ENCODE measurements around the gene GRID1.

The GRID1 gene

DNA sequence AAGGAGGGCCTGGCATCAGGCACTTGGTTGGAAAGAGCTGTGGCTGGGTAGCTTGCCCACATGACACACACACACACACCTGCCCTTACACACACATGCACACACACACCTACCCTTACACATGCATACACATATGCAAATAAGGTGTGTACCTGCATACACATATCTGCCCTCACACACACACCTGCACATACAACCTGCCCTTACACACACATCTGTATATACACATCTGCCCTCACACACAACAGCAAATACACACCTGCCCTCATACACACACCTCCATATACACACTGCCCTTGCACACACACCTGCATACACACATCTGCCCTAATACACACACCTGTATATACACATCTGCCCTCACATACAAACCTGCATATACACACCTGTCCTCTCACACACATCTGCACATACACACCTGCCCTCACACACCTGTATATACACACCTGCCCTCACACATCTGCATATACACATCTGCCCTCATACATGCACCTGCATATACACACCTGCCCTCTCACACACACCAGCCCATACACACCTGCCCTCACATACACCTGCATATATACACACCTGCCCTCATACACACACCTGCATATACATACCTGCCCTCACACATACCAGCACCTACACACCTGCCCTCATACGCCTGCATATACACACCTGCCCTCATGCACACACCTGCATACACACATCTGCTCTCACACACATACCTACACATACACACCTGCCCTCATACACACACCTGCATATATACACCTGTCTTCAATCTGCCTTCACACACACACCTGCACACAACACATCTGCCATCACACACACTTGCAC is 82.9 kb downstream of the GRID1 start:
- no peak overlapping the region for H3K4me3 ChIP-seq (ENCODE audit: low read depth, low read length)
- POLR2A ChIA-PET = no interaction called here
- no peaks in the 10 kb centered on the region for H3K4me1 ChIP-seq (ENCODE audit: control insufficient read depth, insufficient read depth, low read length)
- TF ChIP-seq ZEB2 (tag by site-specific recombination; IDR thresholded peaks at IDR 0.05) = peak; percentile 99
- no peak for TF ChIP-seq ZNF747 (tag by site-specific recombination; IDR thresholded peaks at IDR 0.05)
- TF ChIP-seq ZNF18 (tag by site-specific recombination; IDR thresholded peaks at IDR 0.05) = 0 out of 2 replicates have a peak, but pooled peaks have one; percentile 22
- TF ChIP-seq, protein P1, sequence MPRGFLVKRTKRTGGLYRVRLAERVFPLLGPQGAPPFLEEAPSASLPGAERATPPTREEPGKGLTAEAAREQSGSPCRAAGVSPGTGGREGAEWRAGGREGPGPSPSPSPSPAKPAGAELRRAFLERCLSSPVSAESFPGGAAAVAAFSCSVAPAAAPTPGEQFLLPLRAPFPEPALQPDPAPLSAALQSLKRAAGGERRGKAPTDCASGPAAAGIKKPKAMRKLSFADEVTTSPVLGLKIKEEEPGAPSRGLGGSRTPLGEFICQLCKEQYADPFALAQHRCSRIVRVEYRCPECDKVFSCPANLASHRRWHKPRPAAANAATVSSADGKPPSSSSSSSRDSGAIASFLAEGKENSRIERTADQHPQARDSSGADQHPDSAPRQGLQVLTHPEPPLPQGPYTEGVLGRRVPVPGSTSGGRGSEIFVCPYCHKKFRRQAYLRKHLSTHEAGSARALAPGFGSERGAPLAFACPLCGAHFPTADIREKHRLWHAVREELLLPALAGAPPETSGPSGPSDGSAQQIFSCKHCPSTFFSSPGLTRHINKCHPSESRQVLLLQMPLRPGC (tag by site-specific recombination; IDR thresholded peaks at IDR 0.05) = 0 out of 2 replicates have a peak, but pooled peaks have one; percentile 9
- no peak for TF ChIP-seq KLF7 (tag by site-specific recombination; IDR thresholded peaks at IDR 0.05; ENCODE audit: borderline replicate concordance)
- 0 out of 2 replicates have a peak, but pooled peaks have one; percentile 5 for TF ChIP-seq ZNF621 (tag by site-specific recombination; IDR thresholded peaks at IDR 0.05)
- TF ChIP-seq ZSCAN23 (tag by site-specific recombination; IDR thresholded peaks at IDR 0.05) = no peak
- no peak for TF ChIP-seq MYNN (tag by site-specific recombination; IDR thresholded peaks at IDR 0.05; ENCODE audit: borderline replicate concordance)
- TF ChIP-seq ZNF785 (tag by site-specific recombination; IDR thresholded peaks at IDR 0.05) = 0 out of 2 replicates have a peak, but pooled peaks have one; percentile 51
- no peak overlapping the region for H3K27ac ChIP-seq (ENCODE audit: extremely low read depth, low read depth, low read length)
- no peaks in the 10 kb centered on the region for H3K36me3 ChIP-seq (ENCODE audit: control insufficient read depth in 2 of 2, insufficient read depth in 1 of 2, low read length in 2 of 2)
- CTCF ChIA-PET = interaction anchor here (0.6 kb wide), 1 partner anchor 396 kb away, joined by 3 read pairs; no protein-coding TSS in a partner anchor
- no peaks in the 10 kb centered on the region; the same call in 1 of the 2 replicates for H3K9me3 ChIP-seq (ENCODE audit: control insufficient read depth, insufficient read depth, low read depth, low read length)

GRCh38 chr10:86282664-86283465 is 83.7 kb downstream of the GRID1 start:
- Histone ChIP-seq H3K9me3 (ENCODE audit: control insufficient read depth, insufficient read depth, low read depth, low read length) (no peaks in the 10 kb centered on the region; the same call in 1 of the 2 replicates), H3K4me1 (ENCODE audit: control insufficient read depth, insufficient read depth, low read length) (no peaks in the 10 kb centered on the region), H3K4me3 (ENCODE audit: low read depth, low read length) (no peak overlapping the region), H3K36me3 (ENCODE audit: control insufficient read depth in 2 of 2, insufficient read depth in 1 of 2, low read length in 2 of 2) (no peaks in the 10 kb centered on the region), H3K27ac (ENCODE audit: extremely low read depth, low read depth, low read length) (no peak overlapping the region)
- POLR2A ChIA-PET = no interaction called here
- no peak for TF ChIP-seq ZNF76 (tag by site-specific recombination; IDR thresholded peaks at IDR 0.05; ENCODE audit: borderline replicate concordance, low read depth)
- CTCF ChIA-PET = interaction anchor here (0.6 kb wide), 1 partner anchor 1578 kb away, joined by 3 read pairs; no protein-coding TSS in a partner anchor

GRCh38 chr10:86281396-86281795 is 85.2 kb downstream of the GRID1 start:
- ChIA-PET CTCF (no interaction called here), POLR2A (no interaction called here)
- H3K27ac ChIP-seq (ENCODE audit: extremely low read depth, low read depth, low read length) = no peak overlapping the region
- no peaks in the 10 kb centered on the region for H3K4me1 ChIP-seq (ENCODE audit: control insufficient read depth, insufficient read depth, low read length)
- no peaks in the 10 kb centered on the region for H3K36me3 ChIP-seq (ENCODE audit: control insufficient read depth in 2 of 2, insufficient read depth in 1 of 2, low read length in 2 of 2)
- H3K9me3 ChIP-seq (ENCODE audit: control insufficient read depth, insufficient read depth, low read depth, low read length) = no peaks in the 10 kb centered on the region; the same call in 1 of the 2 replicates
- no peak overlapping the region for H3K4me3 ChIP-seq (ENCODE audit: low read depth, low read length)
- no peak for TF ChIP-seq BCL6B (tag by site-specific recombination; IDR thresholded peaks at IDR 0.05)
- TF ChIP-seq KLF10 (tag by site-specific recombination; IDR thresholded peaks at IDR 0.05) = no peak
- TF ChIP-seq ZNF366 (tag by site-specific recombination; conservative IDR thresholded peaks at IDR 0.05) = no peak
- TF ChIP-seq ZNF830 (tag by site-specific recombination; IDR thresholded peaks at IDR 0.05; ENCODE audit: low read depth) = no peak
- TF ChIP-seq PBX3 (CRISPR knock-in tag; IDR thresholded peaks at IDR 0.05) = no peak
- no peak for TF ChIP-seq PRDM1 (tag by site-specific recombination; IDR thresholded peaks at IDR 0.05)
- no peak for TF ChIP-seq ZNF560 (tag by site-specific recombination; IDR thresholded peaks at IDR 0.05; ENCODE audit: borderline replicate concordance)
- no peak for TF ChIP-seq ZNF23 (tag by site-specific recombination; IDR thresholded peaks at IDR 0.05; ENCODE audit: borderline replicate concordance)
- TF ChIP-seq TRIM28 (IDR thresholded peaks at IDR 0.05; ENCODE audit: borderline replicate concordance, low read length) = no peak
- TF ChIP-seq, protein P2, sequence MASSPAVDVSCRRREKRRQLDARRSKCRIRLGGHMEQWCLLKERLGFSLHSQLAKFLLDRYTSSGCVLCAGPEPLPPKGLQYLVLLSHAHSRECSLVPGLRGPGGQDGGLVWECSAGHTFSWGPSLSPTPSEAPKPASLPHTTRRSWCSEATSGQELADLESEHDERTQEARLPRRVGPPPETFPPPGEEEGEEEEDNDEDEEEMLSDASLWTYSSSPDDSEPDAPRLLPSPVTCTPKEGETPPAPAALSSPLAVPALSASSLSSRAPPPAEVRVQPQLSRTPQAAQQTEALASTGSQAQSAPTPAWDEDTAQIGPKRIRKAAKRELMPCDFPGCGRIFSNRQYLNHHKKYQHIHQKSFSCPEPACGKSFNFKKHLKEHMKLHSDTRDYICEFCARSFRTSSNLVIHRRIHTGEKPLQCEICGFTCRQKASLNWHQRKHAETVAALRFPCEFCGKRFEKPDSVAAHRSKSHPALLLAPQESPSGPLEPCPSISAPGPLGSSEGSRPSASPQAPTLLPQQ (tag by site-specific recombination; IDR thresholded peaks at IDR 0.05) = no peak
- TF ChIP-seq ZNF302 (tag by site-specific recombination; IDR thresholded peaks at IDR 0.05; ENCODE audit: low read depth) = no peak
- no peak for TF ChIP-seq ZNF335 (tag by site-specific recombination; conservative IDR thresholded peaks at IDR 0.05)
